WI38 (cell line): ENCODE data around the gene SLC2A9.

Experiments used
- H3K4me3 ChIP-seq: 2 replicates; pipeline ENCODE4 v1.5.1; 2011; ENCODE audit warnings: low read depth, mild to moderate bottlenecking, control low read depth, low read length
- CTCF ChIP-seq: IDR thresholded peaks from 2 replicates; pipeline ENCODE4 v1.5.1; 2012; ENCODE audit warnings: low read depth, mild to moderate bottlenecking, control low read depth, low read length

The SLC2A9 gene

GRCh38 chr4:10051517-10052135 is 30.3 kb upstream of the SLC2A9 start:
- TF ChIP-seq CTCF = no peak
- H3K4me3 ChIP-seq = no peak overlapping the region

- TF ChIP-seq CTCF = no peak
- no peak overlapping the region for H3K4me3 ChIP-seq
These were observed 29.4 kb upstream of the SLC2A9 start for GRCh38 chr4:10050721-10051120.

- H3K4me3 ChIP-seq = no peak overlapping the region
- no peak for TF ChIP-seq CTCF
These were observed 29.0 kb upstream of the SLC2A9 start for GRCh38 chr4:10050261-10050661.

- H3K4me3 ChIP-seq = no peak overlapping the region
- TF ChIP-seq CTCF = no peak
These were observed 27.8 kb upstream of the SLC2A9 start for GRCh38 chr4:10048941-10049697.

- TF ChIP-seq CTCF = no peak
- no peak overlapping the region for H3K4me3 ChIP-seq
These were observed 26.7 kb upstream of the SLC2A9 start for GRCh38 chr4:10047967-10048366.

GRCh38 chr4:10046471-10046870 is 25.2 kb upstream of the SLC2A9 start:
- no peak overlapping the region for H3K4me3 ChIP-seq
- TF ChIP-seq CTCF = no peak

- TF ChIP-seq CTCF = no peak
These were observed 24.2 kb upstream of the SLC2A9 start for GRCh38 chr4:10045481-10045880.

More at GRCh38 chr4:10045481-10045880, 24.2 kb upstream of the SLC2A9 start:
- no peak overlapping the region for H3K4me3 ChIP-seq
